BJ (cell line): ENCODE data around the gene PACRG. TPM values are rescaled to one million over a fixed set of nuclear protein-coding genes. Genes with fewer than 3 reads are reported as not detected.

ENCODE experiments used
- CTCF ChIA-PET: fragments of 350-600 bp; formaldehyde crosslinking; extraction: SDS; loops from one replicate; lab custom pipeline; 2021; ENCODE audit warnings: antibody characterized with exemption, inconsistent platforms; lab: Yijun Ruan, JAX
- POLR2A ChIA-PET: fragments of 300-600 bp; sonication (Branson Sonifier 250); formaldehyde crosslinking; extraction: SDS; loops from one replicate; lab custom pipeline; 2021; ENCODE audit warnings: antibody characterized with exemption; lab: Charles Lee
- DNase-seq: peaks from one replicate; pipeline ENCODE4 v3.0.0-alpha.2; 2011; ENCODE audit warnings: low read depth
- H3K27me3 ChIP-seq: 2 replicates; pipeline ENCODE4 v1.6.0; 2011; ENCODE audit warnings: low read length; ENCODE audit not compliant: control insufficient read depth, insufficient read depth
- H3K36me3 ChIP-seq: 2 replicates; pipeline ENCODE4 v1.5.1; 2011; ENCODE audit warnings: low read length; ENCODE audit not compliant: control insufficient read depth, insufficient read depth
- H3K4me3 ChIP-seq: 2 replicates; pipeline ENCODE4 v1.5.1; 2011; ENCODE audit warnings: low read depth, mild to moderate bottlenecking, control low read depth, low read length
- CTCF ChIP-seq: IDR thresholded peaks from 2 replicates; pipeline ENCODE4 v1.5.1; 2011; ENCODE audit warnings: low read depth, mild to moderate bottlenecking, control low read depth, inconsistent platforms, low read length, moderate library complexity; ENCODE audit not compliant: insufficient read depth
- polyA plus RNA-seq: library from polyadenylated mRNA; depleted of rRNA; stranded (reverse); fragments of >200 nt; gene quantifications from 2 replicates; pipeline ENCODE4 v1.2.3, GENCODE V29; 2011

Gene PACRG
- polyA plus RNA-seq, 1 experiment = 0.20 TPM

- POLR2A ChIA-PET = no interaction called here
Observed at GRCh38 chr6:162700966-162701365, 26.8 kb upstream of the PACRG start.

GRCh38 chr6:162701551-162701950 is 26.2 kb upstream of the PACRG start:
- Histone ChIP-seq H3K27me3 (no peaks in the 10 kb centered on the region), H3K36me3 (no peaks in the 10 kb centered on the region), H3K4me3 (no peak overlapping the region)
- ChIA-PET CTCF (no interaction called here), POLR2A (no interaction called here)
- no peak for DNase-seq
- TF ChIP-seq CTCF = no peak

More at GRCh38 chr6:162700966-162701365, 26.8 kb upstream of the PACRG start:
- Histone ChIP-seq H3K4me3 (no peak overlapping the region), H3K36me3 (no peaks in the 10 kb centered on the region), H3K27me3 (no peaks in the 10 kb centered on the region)
- CTCF ChIA-PET = no interaction called here
- no peak for TF ChIP-seq CTCF
- no peak for DNase-seq

- Histone ChIP-seq H3K27me3 (no peaks in the 10 kb centered on the region), H3K4me3 (no peak overlapping the region), H3K36me3 (no peaks in the 10 kb centered on the region)
- POLR2A ChIA-PET = no interaction called here
- no peak for DNase-seq
- CTCF ChIA-PET = interaction anchor here (0.6 kb wide), 1 partner anchor 206 kb away, joined by 3 read pairs; no protein-coding TSS in a partner anchor
- TF ChIP-seq CTCF = no peak
Observed at GRCh38 chr6:162702446-162702845, 25.3 kb upstream of the PACRG start.

DNA sequence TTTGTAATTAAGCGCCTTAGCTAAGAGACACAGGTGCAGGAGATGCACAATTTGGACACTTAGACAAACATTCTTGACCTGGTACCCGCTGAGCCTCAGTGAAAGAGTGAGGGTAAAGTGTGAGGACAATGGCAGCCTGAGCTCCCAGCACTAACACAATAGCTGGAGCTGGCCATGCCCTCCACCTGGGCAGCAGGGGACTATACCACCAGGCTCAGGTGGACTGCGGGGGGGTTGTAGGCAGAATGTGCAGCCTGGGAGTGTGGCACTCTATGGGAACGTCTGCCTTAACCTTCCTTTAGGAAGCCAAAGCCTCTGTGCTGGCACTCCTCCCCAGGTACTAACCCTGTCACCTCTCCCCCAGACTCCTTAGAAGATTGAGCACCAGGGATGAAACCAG is 23.8 kb upstream of the PACRG start:
- Histone ChIP-seq H3K36me3 (no peaks in the 10 kb centered on the region), H3K4me3 (no peak overlapping the region), H3K27me3 (no peaks in the 10 kb centered on the region)
- DNase-seq = no peak
- CTCF ChIA-PET = no interaction called here
- POLR2A ChIA-PET = no interaction called here
- TF ChIP-seq CTCF = no peak

DNA sequence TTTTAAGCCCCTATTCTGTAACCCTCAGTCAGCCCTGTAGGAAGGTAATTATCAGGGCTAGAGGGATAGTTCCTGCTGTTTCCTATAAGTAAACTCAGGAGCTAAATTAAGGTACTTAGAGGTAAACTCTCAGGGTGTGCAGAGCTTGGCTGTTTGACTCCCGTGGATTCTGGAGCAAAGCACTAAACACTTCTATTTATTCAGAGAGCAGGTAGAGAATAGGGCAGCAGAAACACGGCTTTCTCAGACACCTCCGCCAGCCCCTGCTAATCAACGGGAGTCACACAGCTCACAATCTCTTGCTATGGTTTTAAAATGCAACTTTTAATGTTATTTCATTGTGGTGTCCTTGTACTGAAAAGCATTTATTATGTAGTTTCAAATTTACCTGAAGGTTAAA is 22.0 kb upstream of the PACRG start:
- DNase-seq = no peak

More for the DNA sequence above, 22.0 kb upstream of the PACRG start:
- no peak for TF ChIP-seq CTCF
- ChIA-PET CTCF (interaction anchor here (0.8 kb wide), 1 partner anchor 140 kb away, joined by 3 read pairs; no protein-coding TSS in a partner anchor), POLR2A (no interaction called here)
- H3K27me3 ChIP-seq = no peaks in the 10 kb centered on the region
- H3K4me3 ChIP-seq = no peak overlapping the region
- no peaks in the 10 kb centered on the region for H3K36me3 ChIP-seq
